ENCODE data around the gene ZNF568. TPM values are rescaled to one million over a fixed set of nuclear protein-coding genes. Genes with fewer than 3 reads are reported as not detected.
A peak's percentile ranks its signal among the peaks of the same experiment; 100 is the strongest.

The ZNF568 gene
- total RNA-seq, 2 donors from 2014 or later: 9.2 to 14.1 TPM

- 94% methylated on average over 8 of the region's 8 CpGs for WGBS
- H3K27me3 ChIP-seq (replicated peaks; ENCODE audit: insufficient read depth): no peaks in the 10 kb centered on the region
- H3K4me1 ChIP-seq (replicated peaks): no peaks in the 10 kb centered on the region
- no peaks in the 10 kb centered on the region for H3K9me3 ChIP-seq
- no peak overlapping the region for H3K27ac ChIP-seq
- DNase-seq (ENCODE audit: low spot score): no peak
- TF ChIP-seq POLR2AphosphoS5 (IDR thresholded peaks at IDR 0.05) (no peak), POLR2A (IDR thresholded peaks at IDR 0.05) (no peak), CTCF (IDR thresholded peaks at IDR 0.05) (no peak)
- H3K36me3 ChIP-seq: peaks cover 0 to 14% of the 10 kb centered on the region in 2 donors
- H3K4me3 ChIP-seq: no peak overlapping the region
- intact Hi-C loops (cut with DNase I): no loop called here
Measured at GRCh38 chr19:36997152-36997842, 81.2 kb downstream of the ZNF568 start.

- Histone ChIP-seq H3K27me3 (replicated peaks; ENCODE audit: insufficient read depth) (no peaks in the 10 kb centered on the region), H3K36me3 (peaks cover 0 to 14% of the 10 kb centered on the region in 2 donors), H3K4me3 (no peak overlapping the region), H3K27ac (no peak overlapping the region), H3K4me1 (replicated peaks) (no peaks in the 10 kb centered on the region), H3K9me3 (no peaks in the 10 kb centered on the region)
- intact Hi-C loops (cut with DNase I): no loop called here
- 90% methylated on average over 7 of the region's 7 CpGs for WGBS
- DNase-seq (ENCODE audit: low spot score): no peak
- TF ChIP-seq CTCF (IDR thresholded peaks at IDR 0.05) (no peak), POLR2A (IDR thresholded peaks at IDR 0.05) (no peak), POLR2AphosphoS5 (IDR thresholded peaks at IDR 0.05) (no peak)
Measured at GRCh38 chr19:36997843-36998235, 81.7 kb downstream of the ZNF568 start.

GRCh38 chr19:36999313-36999712 is 83.2 kb downstream of the ZNF568 start:
- peaks cover 0 to 14% of the 10 kb centered on the region in 2 donors for H3K36me3 ChIP-seq
- H3K4me1 ChIP-seq (replicated peaks): no peaks in the 10 kb centered on the region
- TF ChIP-seq POLR2AphosphoS5 (IDR thresholded peaks at IDR 0.05) (no peak), CTCF (IDR thresholded peaks at IDR 0.05) (no peak), POLR2A (IDR thresholded peaks at IDR 0.05) (no peak)
- no peaks in the 10 kb centered on the region for H3K27me3 ChIP-seq (replicated peaks; ENCODE audit: insufficient read depth)
- H3K9me3 ChIP-seq: no peaks in the 10 kb centered on the region
- intact Hi-C loops (cut with DNase I): no loop called here
- no peak for DNase-seq (ENCODE audit: low spot score)
- no peak overlapping the region for H3K4me3 ChIP-seq
- WGBS: 81% methylated on average over 2 of the region's 2 CpGs
- no peak overlapping the region for H3K27ac ChIP-seq

- 28% methylated on average over 37 of the region's 48 CpGs for WGBS
- no peaks in the 10 kb centered on the region for H3K36me3 ChIP-seq
- DNase-seq (ENCODE audit: low spot score): peak; percentile 21
- H3K4me1 ChIP-seq (replicated peaks): no peaks in the 10 kb centered on the region
- intact Hi-C loops (cut with DNase I): no loop called here
- TF ChIP-seq POLR2AphosphoS5 (IDR thresholded peaks at IDR 0.05) (peak; percentile 25), POLR2A (IDR thresholded peaks at IDR 0.05) (no peak)
- H3K4me3 ChIP-seq: peak overlapping the region; percentile 15 to 34
- H3K9me3 ChIP-seq: no peaks in the 10 kb centered on the region
- H3K27ac ChIP-seq: no peak overlapping the region
- no peaks in the 10 kb centered on the region for H3K27me3 ChIP-seq (replicated peaks; ENCODE audit: insufficient read depth)
Measured at GRCh38 chr19:37007587-37008220, 91.6 kb downstream of the ZNF568 start.

GRCh38 chr19:37009871-37010270 is 93.7 kb downstream of the ZNF568 start:
- H3K9me3 ChIP-seq: no peaks in the 10 kb centered on the region
- DNase-seq (ENCODE audit: low spot score): no peak
- intact Hi-C loops (cut with DNase I): no loop called here
- 94% methylated on average over 23 of the region's 28 CpGs for WGBS
- no peak overlapping the region for H3K27ac ChIP-seq
- H3K4me3 ChIP-seq: no peak overlapping the region
- H3K27me3 ChIP-seq (replicated peaks; ENCODE audit: insufficient read depth): no peaks in the 10 kb centered on the region
- no peaks in the 10 kb centered on the region for H3K4me1 ChIP-seq (replicated peaks)
- H3K36me3 ChIP-seq: no peaks in the 10 kb centered on the region
- TF ChIP-seq POLR2A (IDR thresholded peaks at IDR 0.05) (no peak), POLR2AphosphoS5 (IDR thresholded peaks at IDR 0.05) (no peak), CTCF (IDR thresholded peaks at IDR 0.05) (no peak)
